NCI-H1694 treated with DMSO at 0.1 percent for 48 hours (cell line): ENCODE measurements around the gene ZNF497.
"Not testable (repeated sequence)": the region's sequence is repeated elsewhere in the genome, so short reads cannot be mapped to it uniquely, and the experiment has no call there.

Experiments used
- DNase-seq: peaks from one replicate; lab custom pipeline; 2025; lab: John Stamatoyannopoulos, UW

Gene ZNF497

GRCh38 chr19:58394821-58395219 lies 32.3 kb upstream of the ZNF497 start:
- DNase-seq: no peak

- DNase-seq: no peak
Measured at GRCh38 chr19:58393725-58394033, 31.1 kb upstream of the ZNF497 start.

- DNase-seq: no peak
Measured at GRCh38 chr19:58392945-58393724, 30.6 kb upstream of the ZNF497 start.

- DNase-seq: no peak
Measured at GRCh38 chr19:58388175-58388526, 25.6 kb upstream of the ZNF497 start.

GRCh38 chr19:58387338-58388174 lies 25.0 kb upstream of the ZNF497 start:
- peak; percentile 8 for DNase-seq

- peak; percentile 98 for DNase-seq
Measured at GRCh38 chr19:58386576-58387337, 24.2 kb upstream of the ZNF497 start, which contains the start of gene RPS5. Gene RPS5 (plus strand): TSS chr19:58387269. CDS start chr19:58388138, 869 bp downstream.

- no peak for DNase-seq
Measured at GRCh38 chr19:58385891-58386575, 23.5 kb upstream of the ZNF497 start.

- no peak for DNase-seq
Measured at GRCh38 chr19:58385313-58385890, 22.9 kb upstream of the ZNF497 start.

- no peak for DNase-seq
Measured at GRCh38 chr19:58382997-58383603, 20.5 kb upstream of the ZNF497 start.

GRCh38 chr19:58381460-58382212 lies 19.1 kb upstream of the ZNF497 start:
- DNase-seq: no peak

- DNase-seq: peak; percentile 99
Measured at GRCh38 chr19:58380662-58381459, 18.3 kb upstream of the ZNF497 start, which contains the start of gene ZNF837. Gene ZNF837 (minus strand): TSS chr19:58381030. CDS start chr19:58369332, 11,698 bp downstream.

- DNase-seq: no peak
Measured at GRCh38 chr19:58380037-58380661, 17.6 kb upstream of the ZNF497 start.

GRCh38 chr19:58379246-58379645 lies 16.7 kb upstream of the ZNF497 start:
- no peak for DNase-seq

- not testable (repeated sequence) for DNase-seq
Measured at GRCh38 chr19:58376724-58377123, 14.2 kb upstream of the ZNF497 start.

GRCh38 chr19:58374200-58374599 lies 11.6 kb upstream of the ZNF497 start:
- DNase-seq: no peak

- DNase-seq: no peak
Measured at GRCh38 chr19:58372311-58373133, 10.0 kb upstream of the ZNF497 start.

GRCh38 chr19:58368561-58369360 lies 6.2 kb upstream of the ZNF497 start:
- DNase-seq: no peak
